GM18520 (cell line): ENCODE results near the gene ZNF8.
"Not testable (repeated sequence)": the region's sequence is repeated elsewhere in the genome, so short reads cannot be mapped to it uniquely, and the experiment has no call there.

ENCODE experiments used
- ATAC-seq: cut with Tn5 transposase; IDR thresholded peaks from one replicate; pipeline ENCODE4 v1.9.1; 2021; ENCODE audit not compliant: unreplicated experiment

ZNF8 gene

GRCh38 chr19:58294743-58295374 is 16.1 kb downstream of the ZNF8 start:
- ATAC-seq = no peak

GRCh38 chr19:58296104-58296503 is 17.3 kb downstream of the ZNF8 start:
- no peak for ATAC-seq

GRCh38 chr19:58300620-58301019 is 21.9 kb downstream of the ZNF8 start:
- no peak for ATAC-seq

GRCh38 chr19:58304255-58304654 is 25.5 kb downstream of the ZNF8 start:
- no peak for ATAC-seq

- no peak for ATAC-seq
Observed at GRCh38 chr19:58304748-58305064, 26.0 kb downstream of the ZNF8 start.

- peak; percentile 93 for ATAC-seq
Observed at GRCh38 chr19:58305065-58305931, 26.5 kb downstream of the ZNF8 start, which contains the start of gene ERVK3-1. Gene ERVK3-1, plus strand, starts transcription at chr19:58305377. Its CDS starts 6,792 bp downstream, at chr19:58312169.

- ATAC-seq = no peak
Observed at GRCh38 chr19:58305932-58306323, 27.2 kb downstream of the ZNF8 start.

DNA sequence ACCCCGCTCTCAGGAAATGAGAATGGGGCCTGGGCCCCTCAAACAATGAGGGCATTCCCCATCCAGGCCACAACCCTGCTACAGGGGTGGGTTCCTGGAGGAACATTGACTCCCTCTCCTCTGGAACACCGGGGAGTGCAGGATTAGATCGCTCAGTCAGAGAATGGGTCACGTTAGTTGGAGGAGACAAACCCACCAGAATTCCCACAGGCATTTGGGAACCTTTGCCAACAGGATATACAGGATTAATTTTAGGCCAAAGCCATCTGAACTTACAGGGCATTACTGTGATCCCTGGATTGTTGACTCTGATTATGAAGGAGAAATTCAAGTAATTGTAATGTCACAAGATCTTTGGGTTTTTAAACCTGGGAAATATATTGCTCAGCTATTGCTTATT is 29.0 kb downstream of the ZNF8 start:
- ATAC-seq = no peak

GRCh38 chr19:58310685-58311084 is 31.9 kb downstream of the ZNF8 start:
- not testable (repeated sequence) for ATAC-seq

- no peak for ATAC-seq
Observed at GRCh38 chr19:58311345-58311865, 32.6 kb downstream of the ZNF8 start.

- ATAC-seq = no peak
Observed at GRCh38 chr19:58315580-58315979, 36.8 kb downstream of the ZNF8 start.

GRCh38 chr19:58317476-58318072 is 38.8 kb downstream of the ZNF8 start:
- no peak for ATAC-seq

- ATAC-seq = no peak
Observed at GRCh38 chr19:58318297-58318696, 39.5 kb downstream of the ZNF8 start.

GRCh38 chr19:58319241-58319640 is 40.5 kb downstream of the ZNF8 start:
- no peak for ATAC-seq

DNA sequence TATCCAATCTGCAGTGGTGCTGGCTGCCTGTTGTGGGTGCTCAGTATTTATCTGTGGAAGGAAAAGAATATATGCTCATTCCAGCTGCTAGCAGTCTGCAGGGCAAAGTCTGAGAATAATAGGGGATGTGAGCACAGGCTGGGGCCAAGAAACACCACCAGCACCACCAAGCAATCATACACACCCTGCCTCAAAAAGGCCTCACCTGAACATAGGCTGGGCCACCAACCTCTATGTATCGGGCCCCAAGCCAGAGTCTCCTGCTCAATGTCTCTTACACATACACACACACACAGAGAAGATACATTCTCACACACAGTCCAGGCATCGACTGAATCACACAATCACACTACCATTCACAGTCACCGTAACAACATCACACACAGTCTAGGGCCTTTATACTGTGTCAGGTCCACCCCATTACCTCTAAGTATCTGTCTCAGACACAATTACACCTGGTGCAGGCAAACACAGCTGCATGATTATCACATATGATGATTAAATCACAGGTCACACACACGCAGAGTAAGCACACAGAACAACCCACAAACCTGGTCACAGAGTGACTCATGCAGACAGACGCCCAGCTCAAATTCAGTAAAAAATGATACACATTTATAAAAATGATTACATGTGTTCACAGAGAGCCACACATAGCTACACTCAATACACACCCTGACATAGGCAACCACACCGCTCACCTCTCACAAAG is 46.7 kb downstream of the ZNF8 start:
- ATAC-seq = no peak

DNA sequence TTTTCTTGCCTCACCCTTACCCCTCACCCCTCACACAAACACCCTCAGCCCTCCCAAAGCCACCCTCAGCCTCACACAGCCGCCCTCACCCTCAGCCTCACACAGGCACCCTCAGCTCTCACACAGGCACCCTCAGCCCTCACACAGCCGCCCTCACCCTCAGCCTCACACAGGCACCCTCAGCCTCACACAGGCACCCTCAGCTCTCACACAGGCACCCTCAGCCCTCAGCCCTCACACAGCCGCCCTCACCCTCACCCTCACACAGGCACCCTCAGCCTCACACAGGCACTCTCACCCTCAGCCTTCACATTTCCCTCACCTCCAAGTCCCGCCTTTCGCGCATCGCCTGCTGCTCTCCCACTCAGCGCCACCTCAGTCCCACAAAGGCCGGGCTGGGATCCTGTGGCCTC is 47.8 kb downstream of the ZNF8 start:
- no peak for ATAC-seq

GRCh38 chr19:58326914-58327726 is 48.4 kb downstream of the ZNF8 start, which contains the start of gene ZSCAN22:
Gene ZSCAN22, plus strand, starts transcription at chr19:58326994. Its CDS starts 7,809 bp downstream, at chr19:58334803.
- ATAC-seq = peak; percentile 74

GRCh38 chr19:58328999-58329398 is 50.2 kb downstream of the ZNF8 start:
- ATAC-seq = no peak

GRCh38 chr19:58330458-58330857 is 51.7 kb downstream of the ZNF8 start:
- no peak for ATAC-seq

- no peak for ATAC-seq
Observed at GRCh38 chr19:58332697-58333096, 53.9 kb downstream of the ZNF8 start.
